Measurements from ENCODE around the gene TAC4.

Gene TAC4, protein sequence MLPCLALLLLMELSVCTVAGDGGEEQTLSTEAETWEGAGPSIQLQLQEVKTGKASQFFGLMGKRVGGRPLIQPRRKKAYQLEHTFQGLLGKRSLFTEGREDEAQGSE

DNA sequence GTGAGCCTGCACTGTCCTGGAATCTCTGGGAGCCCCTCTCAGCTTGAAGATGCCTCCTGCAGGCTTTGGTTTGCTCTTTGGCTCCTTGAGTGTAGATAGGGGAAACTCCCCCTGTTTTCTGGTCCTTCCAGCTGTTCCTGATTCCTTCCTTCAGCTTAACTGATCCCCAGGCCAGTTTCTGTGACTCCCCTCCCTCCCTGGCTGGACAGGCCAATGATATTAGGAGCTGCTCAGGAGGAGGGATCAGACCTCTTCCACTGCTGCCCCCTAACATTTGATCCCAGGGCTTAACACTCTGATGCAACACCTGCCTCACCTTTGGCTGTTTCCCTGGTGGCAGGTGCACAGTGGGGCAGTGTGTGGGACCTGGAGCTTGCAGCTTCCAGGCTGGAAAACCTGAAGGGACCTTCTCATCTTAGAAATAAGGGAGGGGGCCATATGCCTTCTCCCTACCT is at the start of gene TAC4:
TAC4 (minus strand) TSS at position 51 of the 455 bp plus-strand sequence. CDS start 52 bp downstream, outside the sequence.
- peaks cover 27% of the 10 kb centered on the region for H3K4me1 Mint-ChIP-seq
- peak within 1 kb of the TSS; percentile 6 for H3K27ac Mint-ChIP-seq
- H3K27me3 Mint-ChIP-seq, result no peaks in the 10 kb centered on the region
- H3K4me3 Mint-ChIP-seq, result no peak within 1 kb of the TSS
- H3K36me3 Mint-ChIP-seq, result no peaks in the 10 kb centered on the region
- no peaks in the 10 kb centered on the region for H3K9me3 Mint-ChIP-seq

DNA sequence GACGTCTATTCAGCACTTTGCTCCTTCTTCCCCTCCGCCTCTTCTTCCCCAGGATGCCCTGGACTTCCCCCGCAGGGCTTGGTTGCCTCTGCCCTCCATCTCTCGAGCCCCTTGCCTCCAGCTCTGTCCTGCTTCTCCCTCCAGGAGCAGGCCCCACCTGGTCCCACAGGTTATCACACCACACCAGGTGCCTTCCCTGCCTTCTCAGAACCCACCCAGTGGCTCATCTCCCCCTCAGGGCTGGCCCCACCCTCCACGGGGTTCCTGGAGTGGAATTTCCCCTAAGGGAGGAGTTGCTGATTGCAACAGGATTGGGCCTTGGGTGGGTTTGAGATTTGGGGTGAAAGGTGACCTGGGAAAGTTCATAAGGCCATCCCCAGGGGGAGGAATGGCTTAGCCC is 49.0 kb upstream of the TAC4 start:
- peaks cover 35% of the 10 kb centered on the region for H3K27me3 Mint-ChIP-seq
- no peak overlapping the region for H3K4me3 Mint-ChIP-seq
- H3K27ac Mint-ChIP-seq, result no peak overlapping the region
- H3K4me1 Mint-ChIP-seq, result no peaks in the 10 kb centered on the region
- H3K9me3 Mint-ChIP-seq, result no peaks in the 10 kb centered on the region
- no peaks in the 10 kb centered on the region for H3K36me3 Mint-ChIP-seq

DNA sequence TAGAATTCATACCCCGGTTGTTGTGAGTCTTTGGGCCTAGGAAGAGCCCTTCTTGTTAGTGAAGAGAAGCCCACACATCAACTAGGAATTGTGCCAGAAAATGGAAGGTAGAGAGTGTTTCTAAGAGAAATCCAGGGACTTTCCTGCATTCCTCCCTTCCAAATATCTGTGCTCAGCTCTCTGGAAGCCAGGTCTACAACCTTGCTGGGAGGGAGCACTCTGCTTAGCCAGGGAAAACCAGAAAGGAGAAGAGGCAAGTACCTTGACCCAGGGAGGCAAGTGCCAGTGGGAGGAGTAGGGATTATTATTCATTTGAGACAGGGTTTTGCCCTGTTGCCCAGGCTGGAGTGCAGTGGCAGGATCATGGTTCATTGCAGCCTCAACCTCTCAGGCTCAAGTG is 48.4 kb upstream of the TAC4 start:
- H3K4me1 Mint-ChIP-seq, result no peaks in the 10 kb centered on the region

DNA sequence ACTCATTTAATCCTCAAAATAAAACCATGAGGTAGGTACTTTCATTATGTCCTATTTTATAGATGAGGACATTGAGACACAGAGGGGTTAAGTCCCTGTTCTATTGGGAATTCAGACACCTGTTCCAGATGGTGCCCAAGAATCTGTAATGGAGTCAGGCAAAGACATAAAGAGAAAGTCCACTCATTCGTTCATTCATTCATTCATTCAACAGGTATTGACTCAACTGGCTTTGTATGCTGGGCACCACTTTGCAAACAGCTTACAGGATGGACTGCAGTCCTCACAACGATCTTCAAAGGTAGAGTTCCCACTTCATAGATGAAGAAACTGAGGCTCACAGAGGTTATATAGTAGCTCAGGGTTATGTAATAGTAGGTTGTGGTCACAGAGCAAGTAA is 47.9 kb upstream of the TAC4 start:
- Mint-ChIP-seq H3K27me3 (peaks cover 39% of the 10 kb centered on the region), H3K27ac (no peak overlapping the region), H3K4me1 (no peaks in the 10 kb centered on the region), H3K9me3 (no peaks in the 10 kb centered on the region), H3K36me3 (no peaks in the 10 kb centered on the region), H3K4me3 (no peak overlapping the region)

More for the DNA sequence above, 48.4 kb upstream of the TAC4 start:
- no peaks in the 10 kb centered on the region for H3K36me3 Mint-ChIP-seq
- no peaks in the 10 kb centered on the region for H3K9me3 Mint-ChIP-seq
- peaks cover 38% of the 10 kb centered on the region for H3K27me3 Mint-ChIP-seq
- H3K4me3 Mint-ChIP-seq, result no peak overlapping the region
- H3K27ac Mint-ChIP-seq, result no peak overlapping the region

DNA sequence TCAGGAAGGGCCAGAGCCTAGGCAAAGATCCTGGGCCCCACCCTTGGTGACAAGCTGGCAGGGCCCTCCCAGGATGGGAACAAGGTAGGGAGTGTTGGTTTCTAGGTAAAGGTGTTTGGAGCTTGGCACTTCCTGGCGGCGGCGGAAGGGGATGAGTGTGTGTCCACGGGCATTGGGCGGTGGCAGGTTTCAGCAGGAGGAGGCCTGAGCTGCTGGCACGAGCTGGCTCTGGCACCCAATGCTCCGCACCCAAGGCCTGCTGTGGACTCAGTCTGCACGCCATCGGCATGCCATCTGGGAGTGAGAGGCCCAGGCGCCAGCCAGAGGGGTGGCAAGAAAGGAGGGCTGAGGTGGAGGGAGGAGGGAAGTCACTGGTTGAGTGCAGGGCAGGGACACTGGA is 46.9 kb upstream of the TAC4 start:
- H3K9me3 Mint-ChIP-seq, result no peaks in the 10 kb centered on the region
- no peaks in the 10 kb centered on the region for H3K36me3 Mint-ChIP-seq
- H3K27ac Mint-ChIP-seq, result no peak overlapping the region
- no peak overlapping the region for H3K4me3 Mint-ChIP-seq
- H3K27me3 Mint-ChIP-seq, result peaks cover 35% of the 10 kb centered on the region
- no peaks in the 10 kb centered on the region for H3K4me1 Mint-ChIP-seq

DNA sequence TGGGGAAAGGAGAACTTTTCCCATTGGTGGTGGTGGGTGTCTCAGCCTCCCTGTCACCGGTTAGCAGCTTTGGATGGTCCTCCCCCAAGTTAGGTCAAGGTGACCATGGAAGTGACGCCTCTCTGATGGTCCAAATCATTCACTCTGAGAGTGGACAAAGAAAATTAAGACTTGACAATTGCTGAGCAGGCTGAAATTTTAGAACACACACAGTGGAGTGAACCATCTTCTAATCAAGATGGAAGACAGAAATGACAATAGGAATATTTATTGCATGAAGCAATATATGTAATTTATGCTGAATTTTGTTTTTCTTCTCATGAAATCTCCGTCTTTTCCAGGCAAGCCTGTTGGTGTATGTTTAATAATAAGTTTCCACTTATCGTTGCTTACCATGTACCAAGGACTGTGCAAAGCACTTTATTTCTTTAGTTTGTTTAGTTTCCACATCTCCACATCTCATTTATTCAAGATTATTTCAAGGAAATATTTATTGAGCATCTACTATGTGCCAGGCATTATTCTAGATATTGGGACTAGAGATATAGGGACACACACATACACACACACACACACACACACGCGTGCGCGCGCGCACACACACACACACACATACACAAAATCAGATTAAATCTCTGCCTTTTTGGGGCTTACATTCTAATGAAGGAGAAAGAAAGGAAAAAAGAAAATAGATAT is 44.0 kb upstream of the TAC4 start:
- Mint-ChIP-seq H3K4me3 (no peak overlapping the region), H3K27me3 (peaks cover 36% of the 10 kb centered on the region), H3K36me3 (no peaks in the 10 kb centered on the region), H3K27ac (no peak overlapping the region), H3K4me1 (no peaks in the 10 kb centered on the region), H3K9me3 (no peaks in the 10 kb centered on the region)

DNA sequence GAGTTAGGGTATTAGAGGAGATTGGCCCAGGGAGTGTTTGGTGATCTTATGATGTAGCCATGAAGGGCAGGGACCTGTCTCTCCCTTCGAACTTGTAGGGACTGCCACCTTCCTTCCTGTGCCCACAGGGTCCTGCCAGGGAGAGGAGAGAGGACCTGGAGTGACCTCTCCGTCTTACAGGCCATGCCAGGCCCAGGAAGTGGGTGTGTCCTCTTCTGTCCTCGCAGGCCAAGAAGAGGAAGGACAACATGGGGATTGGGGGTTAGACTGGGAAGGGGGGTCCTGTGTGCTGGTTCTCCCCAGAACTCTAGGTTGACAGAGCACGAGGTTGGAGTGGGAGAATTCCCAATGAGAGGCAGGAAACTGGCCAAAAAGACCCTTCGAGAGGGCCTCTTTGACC is 43.4 kb upstream of the TAC4 start:
- Mint-ChIP-seq H3K9me3 (no peaks in the 10 kb centered on the region), H3K27ac (no peak overlapping the region), H3K36me3 (no peaks in the 10 kb centered on the region), H3K27me3 (peaks cover 35% of the 10 kb centered on the region), H3K4me3 (no peak overlapping the region), H3K4me1 (no peaks in the 10 kb centered on the region)

DNA sequence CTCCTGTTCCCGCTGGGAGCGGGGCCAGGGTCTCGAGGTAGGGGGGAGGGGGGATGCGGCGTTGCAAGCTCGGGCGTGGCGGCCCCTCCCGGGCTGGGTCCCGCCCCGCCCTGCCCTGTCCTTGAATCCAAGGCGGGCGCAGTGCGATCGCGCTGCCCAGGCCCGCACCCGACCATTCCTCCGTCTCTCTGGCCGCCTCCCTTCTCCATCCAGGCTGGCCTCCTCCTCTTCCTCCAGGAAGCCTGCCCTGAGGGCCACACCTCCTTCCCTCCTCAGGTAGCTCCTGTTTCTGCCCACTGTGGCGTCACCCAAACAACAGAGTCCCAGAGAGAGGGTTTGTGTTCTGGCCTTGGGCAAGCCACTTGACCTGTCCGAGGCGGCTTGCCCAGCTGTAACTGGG is 43.0 kb upstream of the TAC4 start:
- Mint-ChIP-seq H3K9me3 (no peaks in the 10 kb centered on the region), H3K36me3 (no peaks in the 10 kb centered on the region), H3K4me1 (no peaks in the 10 kb centered on the region), H3K27me3 (peaks cover 31% of the 10 kb centered on the region), H3K4me3 (no peak overlapping the region), H3K27ac (no peak overlapping the region)

DNA sequence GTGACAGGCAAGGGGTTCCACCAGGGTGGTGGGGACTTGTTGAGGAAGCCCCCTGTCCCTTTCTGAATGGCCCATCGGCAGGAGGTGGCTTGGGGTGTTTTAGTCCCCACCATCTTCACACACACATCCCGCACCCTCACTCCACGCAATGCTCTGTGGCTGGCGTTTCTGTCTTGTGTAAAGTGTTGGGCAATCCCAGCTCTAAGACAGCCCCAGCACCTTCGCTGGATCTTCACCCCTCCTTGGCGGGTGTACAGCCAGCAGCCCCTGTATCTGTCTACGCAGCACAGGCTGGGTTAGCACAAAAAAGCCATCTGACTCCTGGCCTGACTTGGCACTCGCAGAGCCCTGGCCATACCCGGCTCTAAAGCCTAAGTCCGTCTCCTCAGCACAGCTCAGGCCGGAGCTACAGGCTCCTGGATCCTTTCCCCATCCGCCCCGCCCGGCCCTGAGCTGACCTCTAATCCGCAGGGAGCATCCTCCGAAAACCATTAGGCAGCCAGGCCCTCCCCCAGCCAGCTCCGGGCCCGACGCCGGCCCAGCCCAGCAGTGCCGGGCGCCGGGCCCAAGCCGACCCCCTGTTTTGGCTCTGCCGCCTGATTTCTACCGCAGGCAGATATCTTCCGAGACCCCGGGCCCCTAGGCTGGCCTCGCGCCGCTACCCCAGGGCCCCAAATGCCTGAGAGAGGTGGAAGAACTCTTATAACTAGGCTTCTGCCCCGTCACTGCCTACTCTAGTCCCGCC is 42.4 kb upstream of the TAC4 start:
- H3K4me1 Mint-ChIP-seq, result no peaks in the 10 kb centered on the region
- peaks cover 28% of the 10 kb centered on the region for H3K27me3 Mint-ChIP-seq
- H3K9me3 Mint-ChIP-seq, result no peaks in the 10 kb centered on the region
- no peaks in the 10 kb centered on the region for H3K36me3 Mint-ChIP-seq
- no peak overlapping the region for H3K27ac Mint-ChIP-seq
- H3K4me3 Mint-ChIP-seq, result no peak overlapping the region

DNA sequence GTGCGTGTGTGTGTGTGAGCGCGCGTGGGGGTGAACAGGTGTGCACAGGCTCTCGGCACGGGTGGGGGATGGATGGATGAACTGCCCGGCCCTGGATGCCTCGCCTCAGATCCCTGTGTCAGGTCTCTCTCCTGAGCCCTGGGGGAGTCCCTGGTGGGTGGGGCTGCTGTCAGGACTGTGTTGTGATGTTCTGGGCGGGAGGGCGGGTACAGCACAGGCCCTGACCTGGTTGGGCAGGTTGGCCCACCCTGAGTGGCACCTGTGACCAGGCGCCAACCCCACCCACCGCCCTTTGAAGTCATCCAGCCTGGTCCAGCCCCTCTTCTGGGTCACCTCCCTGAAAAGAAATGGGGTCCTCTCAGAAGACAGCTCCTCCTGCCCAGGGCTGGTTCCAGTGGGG is 41.6 kb upstream of the TAC4 start:
- Mint-ChIP-seq H3K27me3 (peaks cover 26% of the 10 kb centered on the region), H3K4me3 (no peak overlapping the region), H3K4me1 (no peaks in the 10 kb centered on the region), H3K36me3 (no peaks in the 10 kb centered on the region), H3K9me3 (no peaks in the 10 kb centered on the region), H3K27ac (no peak overlapping the region)

DNA sequence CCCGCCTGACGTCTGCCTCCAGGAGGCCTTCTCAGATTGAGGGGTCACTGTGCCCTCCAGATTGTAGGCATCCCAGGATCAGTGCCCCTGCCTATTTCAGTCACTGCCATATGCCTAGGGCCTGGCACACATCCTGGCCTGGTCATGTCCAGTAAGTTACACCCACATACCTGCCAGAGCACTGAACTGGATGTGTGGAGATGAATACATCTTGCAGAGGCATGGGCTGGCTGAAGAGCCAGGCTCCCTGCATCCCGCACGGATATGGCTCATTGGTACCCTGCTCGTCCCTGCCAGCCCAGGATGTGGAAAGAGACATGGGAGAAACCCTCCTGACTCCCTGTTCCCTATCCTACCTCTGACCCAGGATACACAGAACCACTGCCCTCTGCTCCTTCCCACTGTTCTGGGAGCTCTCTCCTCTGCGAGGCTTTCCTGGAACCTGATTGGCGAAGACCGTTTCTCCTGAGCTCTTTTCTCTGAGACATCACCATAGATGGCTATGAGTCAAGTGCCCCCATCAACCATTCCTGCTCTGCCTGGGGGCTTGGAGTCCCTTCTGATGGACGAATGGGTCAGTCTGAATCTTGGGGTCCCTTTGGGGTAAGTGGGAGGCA is 40.0 kb upstream of the TAC4 start:
- Mint-ChIP-seq H3K9me3 (no peaks in the 10 kb centered on the region), H3K4me1 (no peaks in the 10 kb centered on the region), H3K36me3 (no peaks in the 10 kb centered on the region), H3K27me3 (peaks cover 24% of the 10 kb centered on the region), H3K27ac (no peak overlapping the region), H3K4me3 (no peak overlapping the region)

DNA sequence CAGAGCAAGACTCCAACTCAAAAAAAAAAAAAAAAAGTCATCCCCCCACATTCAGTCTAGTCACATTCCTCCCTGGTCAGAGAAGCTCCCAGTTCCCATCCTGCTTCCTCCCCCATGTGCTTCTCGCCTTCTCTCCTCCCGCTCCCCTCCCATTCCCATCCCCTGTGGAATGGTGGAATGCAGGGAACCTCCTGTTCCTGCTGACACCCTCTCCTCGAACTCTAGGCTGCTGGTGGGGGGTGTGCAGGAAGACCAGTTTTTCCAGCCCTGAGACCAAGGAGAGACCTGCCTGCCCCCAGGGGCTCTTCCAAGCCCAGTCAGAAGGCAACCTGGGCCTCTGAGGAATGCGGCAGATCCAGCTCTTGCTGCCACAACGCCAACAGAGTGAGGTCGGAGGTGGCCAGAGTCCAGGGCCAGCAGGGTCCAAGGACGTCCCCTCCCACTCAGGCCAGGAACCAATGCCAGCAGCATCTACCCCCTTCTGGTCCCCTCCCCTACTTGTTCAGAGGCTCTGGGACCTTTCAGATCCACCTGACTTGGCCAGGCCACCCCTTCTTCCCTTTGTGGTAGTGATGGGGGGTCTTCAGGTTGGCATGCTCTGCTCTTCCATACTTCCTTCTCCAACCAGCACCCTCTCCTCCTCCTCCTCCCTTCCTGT is 39.3 kb upstream of the TAC4 start:
- peaks cover 23% of the 10 kb centered on the region for H3K27me3 Mint-ChIP-seq
- H3K4me3 Mint-ChIP-seq, result no peak overlapping the region
- no peaks in the 10 kb centered on the region for H3K36me3 Mint-ChIP-seq
- H3K9me3 Mint-ChIP-seq, result no peaks in the 10 kb centered on the region
- H3K27ac Mint-ChIP-seq, result no peak overlapping the region
- no peaks in the 10 kb centered on the region for H3K4me1 Mint-ChIP-seq

DNA sequence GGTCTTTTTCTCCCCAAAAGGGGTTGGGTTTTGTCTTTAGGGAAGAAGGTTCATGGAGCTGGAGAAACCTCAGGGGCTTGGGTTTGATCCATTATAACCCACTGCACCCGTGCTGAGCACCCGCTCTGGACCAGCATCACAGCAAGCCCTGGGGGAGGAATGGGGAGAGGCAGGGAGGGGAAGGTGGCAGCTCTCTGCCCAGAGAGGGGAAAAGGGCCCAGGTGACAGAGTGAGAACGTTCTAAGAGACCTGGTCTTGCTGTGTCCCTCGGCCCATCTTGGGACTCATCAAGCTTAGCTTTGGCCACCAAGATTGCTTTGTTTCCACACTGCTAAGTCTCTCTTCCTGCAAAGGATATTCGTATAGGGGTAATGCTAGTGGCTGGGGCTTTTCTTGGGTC is 38.2 kb upstream of the TAC4 start:
- Mint-ChIP-seq H3K4me3 (no peak overlapping the region), H3K27me3 (peaks cover 16% of the 10 kb centered on the region), H3K36me3 (no peaks in the 10 kb centered on the region), H3K27ac (no peak overlapping the region), H3K9me3 (no peaks in the 10 kb centered on the region), H3K4me1 (no peaks in the 10 kb centered on the region)

DNA sequence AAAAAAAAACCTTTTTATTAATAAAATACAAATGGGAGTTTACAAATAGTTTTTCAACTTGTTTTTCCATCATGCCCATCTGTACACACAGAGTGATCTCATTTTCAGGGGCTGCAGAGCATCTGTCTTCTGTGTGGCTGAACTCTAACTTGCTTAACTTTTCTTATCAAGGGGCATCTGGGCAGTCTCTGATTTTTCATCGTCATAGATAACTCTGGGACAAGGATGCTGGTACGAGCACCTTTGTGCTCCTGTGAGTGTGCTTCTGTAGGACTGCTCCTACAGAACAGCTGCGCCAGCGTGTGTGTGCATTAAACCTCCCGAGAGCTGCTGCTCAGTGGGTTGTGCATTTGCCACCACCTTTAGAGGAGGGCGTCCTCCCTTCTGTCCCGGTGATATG is 34.6 kb upstream of the TAC4 start:
- no peak overlapping the region for H3K27ac Mint-ChIP-seq
- no peak overlapping the region for H3K4me3 Mint-ChIP-seq
- H3K9me3 Mint-ChIP-seq, result no peaks in the 10 kb centered on the region
- peaks cover 19% of the 10 kb centered on the region for H3K27me3 Mint-ChIP-seq
- H3K4me1 Mint-ChIP-seq, result peaks cover 6% of the 10 kb centered on the region
- H3K36me3 Mint-ChIP-seq, result no peaks in the 10 kb centered on the region

DNA sequence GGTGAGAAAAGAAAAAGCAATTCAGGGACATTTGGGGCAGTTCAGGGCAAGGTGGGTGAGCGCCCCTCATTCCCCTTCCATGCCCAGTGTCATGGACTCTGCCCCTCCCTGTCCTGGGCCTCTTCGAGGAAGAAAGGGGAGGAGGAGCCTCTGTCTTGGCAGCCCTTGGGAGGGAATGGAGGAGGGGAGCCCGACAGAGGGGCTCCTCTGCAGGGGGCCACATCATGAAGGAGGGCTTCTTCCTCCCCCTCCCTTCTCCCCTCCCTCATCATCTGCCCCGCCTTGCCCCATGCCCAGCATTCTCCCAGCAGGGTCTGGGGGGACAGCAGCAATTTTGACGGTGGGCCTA is 33.2 kb upstream of the TAC4 start:
- Mint-ChIP-seq H3K9me3 (no peaks in the 10 kb centered on the region), H3K4me3 (no peak overlapping the region), H3K36me3 (no peaks in the 10 kb centered on the region), H3K4me1 (peaks cover 6% of the 10 kb centered on the region), H3K27ac (no peak overlapping the region), H3K27me3 (peaks cover 19% of the 10 kb centered on the region)
